Small intestine (tissue), 7 donors: ENCODE results near the gene AFDN. TPM values are rescaled to one million over a fixed set of nuclear protein-coding genes. Genes with fewer than 3 reads are reported as not detected.

Source experiments
- DNase-seq, 2 donors: peaks; one replicate each; pipeline versions ENCODE4 v3.0.0 to v3.0.0-alpha.2; 2013
- FAIRE-seq: peaks from 2 replicates; lab custom pipeline; 2012; peaks lifted over from hg19 to GRCh38; lab: Jason Lieb, UNC
- H3K27ac ChIP-seq, 3 donors: one replicate each; pipeline ENCODE4 v1.5.1; 2013; ENCODE audit warnings: low read length in 2 of 3, mild to moderate bottlenecking in 2 of 3, control low read depth in 1 of 3, inconsistent platforms in 1 of 3, low read depth in 1 of 3, moderate library complexity in 1 of 3
- H3K27me3 ChIP-seq, 3 donors: one replicate each; pipeline ENCODE4 v1.6.1; 2013; ENCODE audit warnings: low read length in 3 of 3, inconsistent platforms in 1 of 3; ENCODE audit not compliant: control insufficient read depth in 3 of 3, insufficient read depth in 3 of 3
- H3K36me3 ChIP-seq, 3 donors: one replicate each; pipeline ENCODE4 v1.6.1; 2013; ENCODE audit warnings: low read length in 3 of 3, inconsistent platforms in 1 of 3, low read depth in 1 of 3, mild to moderate bottlenecking in 1 of 3, moderate library complexity in 1 of 3; ENCODE audit not compliant: control insufficient read depth in 3 of 3, insufficient read depth in 2 of 3
- H3K4me1 ChIP-seq, 3 donors: one replicate each; pipeline ENCODE4 v1.6.1; 2013; ENCODE audit warnings: low read length in 2 of 3, inconsistent platforms in 1 of 3, low read depth in 1 of 3, mild to moderate bottlenecking in 1 of 3, moderate library complexity in 1 of 3; ENCODE audit not compliant: control insufficient read depth in 3 of 3, insufficient read depth in 2 of 3
- H3K4me3 ChIP-seq, 3 donors: one replicate each; pipeline ENCODE4 v1.5.1; 2013; ENCODE audit warnings: low read length in 3 of 3, control low read depth in 1 of 3, inconsistent platforms in 1 of 3, low read depth in 1 of 3, mild to moderate bottlenecking in 1 of 3, moderate library complexity in 1 of 3
- H3K9me3 ChIP-seq, 2 donors: one replicate each; pipeline ENCODE4 v1.6.1; 2013; ENCODE audit warnings: low read depth in 1 of 2, low read length in 1 of 2; ENCODE audit not compliant: control insufficient read depth in 2 of 2, insufficient read depth in 1 of 2
- WGBS, 3 donors: extraction: QIAGEN DNeasy Blood & Tissue Kit; methylation state at CpG; one replicate each; pipeline ENCODE4 v1.1.7; 2013; 5-methylcytosine and 5-hydroxymethylcytosine counted together
- polyA plus RNA-seq, 4 donors: library from polyadenylated mRNA; stranded (reverse) in 3 of 4; unstranded in 1 of 4; fragments of 200-250 nt in 3 of 4; fragments of 120-200 nt in 1 of 4; gene quantifications; one replicate each; pipeline versions ENCODE4 v1.2.1 to v1.2.3, GENCODE V29; 2013
- donor health status: healthy with polysubstance abuse.
- donor health status: control.
- donor health status: control.
- donor health status: Bipolar disorder and iron deficiency.
- donor health status: healthy.

AFDN gene
- polyA plus RNA-seq, 4 donors, result 46.0 to 202 (median 67.9) TPM

DNA sequence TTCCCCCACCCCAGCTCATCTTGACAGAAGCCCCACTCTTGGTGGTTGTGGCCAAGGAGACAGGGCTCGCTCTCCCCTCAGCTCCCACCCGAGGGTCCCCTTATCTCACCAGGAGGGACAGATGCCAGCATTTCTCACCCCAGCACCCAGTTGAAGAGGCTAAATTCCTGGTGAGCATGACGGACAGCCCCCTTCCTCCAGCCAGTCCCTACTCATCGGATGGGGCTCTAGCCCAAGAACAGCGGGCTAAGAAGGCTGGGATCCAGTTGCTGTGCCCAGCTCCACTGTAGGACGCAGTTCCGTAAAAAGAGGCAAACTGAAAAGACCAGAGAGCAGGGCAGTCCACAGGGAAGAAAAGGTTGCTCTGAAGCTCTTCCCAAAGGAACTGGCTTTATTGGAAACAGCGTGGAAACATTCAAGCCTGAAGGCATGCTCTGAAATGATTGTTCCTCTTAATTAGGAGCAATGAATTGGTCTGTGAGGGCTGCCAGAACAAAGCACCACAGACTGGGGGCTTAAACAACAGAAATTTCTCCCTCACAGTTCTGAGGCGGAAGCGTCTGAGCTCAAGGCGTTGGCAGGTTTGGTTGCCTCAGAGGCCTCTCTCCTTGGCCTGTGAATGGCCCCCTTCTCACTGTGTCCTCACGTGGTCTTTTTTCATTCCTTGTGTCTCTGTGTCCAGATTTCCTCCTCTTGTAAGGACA lies 152.9 kb downstream of the AFDN start:
- Histone ChIP-seq H3K36me3 (peaks cover 0 to 3% (median 0%) of the 10 kb centered on the region in 3 donors), H3K9me3 (peaks cover 0 to 6% of the 10 kb centered on the region in 2 donors), H3K4me1 (no peaks in the 10 kb centered on the region), H3K4me3 (no peak overlapping the region), H3K27me3 (no peaks in the 10 kb centered on the region), H3K27ac (no peak overlapping the region)
- no peak for FAIRE-seq
- WGBS, 3 donors, result 85 to 90% (median 87%) methylated on average over 12 of the region's 12 CpGs
- no peak for DNase-seq

DNA sequence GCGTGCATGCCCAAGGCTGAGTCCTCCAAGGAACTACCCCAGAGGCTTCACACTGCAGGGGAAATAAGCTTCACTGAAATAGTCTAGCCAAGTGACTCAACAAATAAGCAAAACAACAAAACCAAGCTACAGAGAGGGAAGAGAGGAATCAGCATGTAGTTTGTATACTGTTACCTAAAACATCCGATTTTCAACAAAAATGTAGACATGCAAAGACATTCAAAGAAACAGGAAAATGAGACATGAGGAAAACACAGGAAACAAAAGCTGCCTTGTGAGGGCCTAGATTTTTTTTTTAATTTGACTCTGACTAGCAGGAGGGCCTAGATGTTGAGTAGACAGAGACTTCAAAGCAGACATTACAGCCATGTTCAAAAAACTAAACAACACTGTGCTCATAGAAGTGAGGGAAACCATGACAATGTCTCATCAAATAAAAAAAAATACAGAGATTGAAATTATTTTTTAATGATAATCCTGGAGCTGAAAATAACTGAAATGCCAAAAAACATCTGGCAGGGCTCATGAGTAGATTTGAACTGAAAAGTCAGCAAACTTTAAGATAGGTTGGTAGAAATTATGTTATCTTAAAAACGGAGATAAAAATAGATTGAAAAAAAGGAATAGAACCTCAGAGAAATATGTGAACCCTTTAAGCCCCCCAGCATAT lies 154.3 kb downstream of the AFDN start:
- H3K9me3 ChIP-seq, result peaks cover 0 to 9% of the 10 kb centered on the region in 2 donors
- H3K27ac ChIP-seq, result no peak overlapping the region
- no peaks in the 10 kb centered on the region for H3K27me3 ChIP-seq
- WGBS, 3 donors, result 78 to 91% (median 87%) methylated on average over 3 of the region's 3 CpGs
- FAIRE-seq (no peak), DNase-seq (no peak)
- no peaks in the 10 kb centered on the region for H3K36me3 ChIP-seq
- H3K4me1 ChIP-seq, result no peaks in the 10 kb centered on the region
- no peak overlapping the region for H3K4me3 ChIP-seq

DNA sequence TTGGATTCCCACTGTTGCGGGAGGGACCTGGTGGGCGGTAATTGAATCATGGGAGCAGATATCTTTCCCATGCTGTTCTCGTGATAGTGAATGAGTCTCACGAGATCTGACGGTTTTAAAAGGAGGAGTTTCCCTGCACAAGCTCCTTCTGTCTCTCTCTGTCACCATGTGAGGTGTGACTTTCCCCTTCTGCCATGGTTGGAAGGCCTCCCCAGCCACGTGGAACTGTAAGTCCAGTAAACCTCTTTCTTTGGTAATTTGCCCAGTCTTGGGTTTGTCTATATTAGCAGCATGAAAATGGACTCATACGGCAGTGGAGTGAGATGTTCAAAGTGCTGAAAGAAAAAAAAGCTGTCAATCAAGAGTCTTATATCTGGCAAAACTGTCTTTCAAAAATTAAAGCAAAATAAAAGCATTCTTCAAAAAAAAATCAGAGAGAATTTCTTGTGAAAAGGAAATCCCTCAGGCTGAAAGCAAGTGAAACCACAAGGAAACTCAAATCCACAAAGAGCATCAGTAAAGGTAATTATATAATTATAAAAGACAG lies 155.3 kb downstream of the AFDN start:
- peaks cover 0 to 15% of the 10 kb centered on the region in 2 donors for H3K9me3 ChIP-seq
- no peaks in the 10 kb centered on the region for H3K4me1 ChIP-seq
- no peak overlapping the region for H3K27ac ChIP-seq
- no peak for FAIRE-seq
- H3K27me3 ChIP-seq, result no peaks in the 10 kb centered on the region
- 77 to 83% (median 79%) methylated on average over 7 of the region's 7 CpGs for WGBS, 3 donors
- no peaks in the 10 kb centered on the region for H3K36me3 ChIP-seq
- no peak overlapping the region for H3K4me3 ChIP-seq
- DNase-seq, result no peak

DNA sequence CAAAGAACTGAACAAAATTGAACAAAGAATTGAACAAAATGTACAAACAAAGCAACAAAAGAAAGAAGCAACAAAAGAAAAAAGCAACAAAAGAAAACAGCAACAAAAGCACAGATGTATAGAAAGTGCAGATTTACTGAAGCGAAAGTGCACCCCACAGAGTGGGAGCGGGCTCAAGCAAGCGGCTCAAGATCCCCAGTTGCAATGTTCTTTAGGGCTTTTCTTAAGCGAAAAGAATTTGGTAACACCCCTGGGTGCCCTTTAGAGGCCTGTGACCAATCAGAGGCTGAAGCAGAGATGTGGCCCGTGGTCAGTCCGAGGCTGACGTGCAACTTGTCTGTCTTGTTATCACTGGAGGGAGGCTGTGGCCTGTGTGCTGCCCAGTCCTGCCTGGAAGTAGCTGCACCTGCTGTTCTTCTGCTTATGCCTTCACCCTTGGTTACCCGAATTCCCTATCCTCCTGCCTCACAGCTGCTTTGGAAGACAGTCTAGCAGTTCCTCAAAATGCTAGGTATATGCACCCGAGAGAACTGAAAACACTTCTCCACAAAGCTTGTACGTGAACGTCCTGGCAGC lies 157.5 kb downstream of the AFDN start:
- DNase-seq (no peak), FAIRE-seq (no peak)
- Histone ChIP-seq H3K9me3 (peaks cover 0 to 24% of the 10 kb centered on the region in 2 donors), H3K4me1 (no peaks in the 10 kb centered on the region), H3K27me3 (no peaks in the 10 kb centered on the region), H3K27ac (no peak overlapping the region), H3K4me3 (no peak overlapping the region), H3K36me3 (no peaks in the 10 kb centered on the region)
- 89 to 96% (median 90%) methylated on average over 11 of the region's 11 CpGs for WGBS, 3 donors

DNA sequence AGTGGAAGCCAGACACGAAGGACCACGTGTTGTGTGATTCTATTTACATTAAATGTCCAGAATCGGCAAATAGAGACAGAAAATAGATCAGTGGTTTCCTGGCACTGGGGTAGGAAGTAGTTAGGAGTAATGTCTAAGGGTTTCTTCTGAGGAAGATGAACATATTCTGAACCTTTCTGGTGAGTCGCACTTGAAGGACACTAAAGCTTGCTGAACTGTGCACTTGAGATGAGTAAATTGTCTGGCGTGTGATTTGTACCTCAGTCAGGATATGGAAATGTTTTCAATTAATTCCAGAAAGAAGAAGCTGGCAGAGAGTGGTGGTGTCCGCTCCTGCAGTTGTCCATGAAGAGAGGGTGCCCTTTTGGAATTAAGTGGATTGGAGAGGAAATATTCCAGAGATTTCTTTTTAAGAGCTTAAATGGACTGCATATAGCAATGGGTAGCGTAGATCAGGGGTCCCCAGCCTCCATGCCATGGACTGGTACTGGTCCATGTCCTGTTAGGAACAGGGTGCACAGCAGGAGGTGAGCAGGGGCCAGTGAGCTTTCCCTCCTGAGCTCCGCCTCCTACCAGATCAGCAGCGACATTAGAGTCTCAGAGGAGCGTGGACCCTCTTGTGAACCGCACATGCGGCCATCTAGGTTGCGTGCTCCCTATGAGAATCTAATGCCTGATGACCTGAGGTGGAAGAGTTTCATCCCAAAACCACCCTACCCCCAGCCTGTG lies 158.3 kb downstream of the AFDN start:
- no peaks in the 10 kb centered on the region for H3K4me1 ChIP-seq
- H3K4me3 ChIP-seq, result no peak overlapping the region
- H3K27ac ChIP-seq, result no peak overlapping the region
- DNase-seq, result no peak
- H3K9me3 ChIP-seq, result peaks cover 0 to 25% of the 10 kb centered on the region in 2 donors
- no peak for FAIRE-seq
- 85 to 91% (median 89%) methylated on average over 13 of the region's 13 CpGs for WGBS, 3 donors
- H3K27me3 ChIP-seq, result no peaks in the 10 kb centered on the region
- H3K36me3 ChIP-seq, result no peaks in the 10 kb centered on the region

DNA sequence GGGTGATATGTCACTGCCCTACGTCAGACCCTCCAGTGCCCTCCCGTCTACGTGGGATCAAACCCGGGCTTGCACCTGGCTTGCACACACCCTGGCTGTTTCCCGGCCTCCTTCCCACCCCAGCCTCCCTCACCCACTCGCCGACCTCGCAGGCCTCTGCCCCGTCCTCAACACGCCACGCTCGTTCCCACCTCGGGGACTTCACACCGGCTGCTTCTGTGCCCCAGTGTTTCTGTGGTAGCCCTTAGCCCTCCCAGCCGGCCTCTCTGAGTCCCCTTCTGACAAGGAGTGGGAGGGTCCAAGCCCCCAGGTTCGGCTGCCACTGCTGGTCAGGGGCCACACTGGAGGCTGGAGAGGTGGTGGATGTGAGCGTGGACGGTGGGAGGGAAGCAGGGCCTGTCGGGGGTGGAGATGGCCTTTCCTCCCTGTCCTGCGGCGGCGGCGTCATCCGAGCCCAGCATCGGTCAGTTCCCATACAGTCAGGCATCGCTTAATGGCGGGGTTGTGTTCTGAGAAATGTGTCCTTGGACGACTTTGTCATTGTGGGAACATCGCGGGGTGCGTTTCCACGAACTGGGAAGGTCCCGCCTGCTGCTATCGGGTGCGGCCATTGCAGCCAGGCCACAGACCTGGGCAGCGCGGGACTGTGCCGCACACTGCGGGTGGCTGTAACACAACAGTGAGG lies 159.3 kb downstream of the AFDN start:
- Histone ChIP-seq H3K36me3 (no peaks in the 10 kb centered on the region), H3K27me3 (no peaks in the 10 kb centered on the region), H3K4me3 (no peak overlapping the region), H3K4me1 (no peaks in the 10 kb centered on the region), H3K9me3 (peaks cover 0 to 28% of the 10 kb centered on the region in 2 donors), H3K27ac (no peak overlapping the region)
- 94 to 96% (median 94%) methylated on average over 37 to 39 of the region's 39 CpGs for WGBS, 3 donors
- DNase-seq (no peak), FAIRE-seq (no peak)

DNA sequence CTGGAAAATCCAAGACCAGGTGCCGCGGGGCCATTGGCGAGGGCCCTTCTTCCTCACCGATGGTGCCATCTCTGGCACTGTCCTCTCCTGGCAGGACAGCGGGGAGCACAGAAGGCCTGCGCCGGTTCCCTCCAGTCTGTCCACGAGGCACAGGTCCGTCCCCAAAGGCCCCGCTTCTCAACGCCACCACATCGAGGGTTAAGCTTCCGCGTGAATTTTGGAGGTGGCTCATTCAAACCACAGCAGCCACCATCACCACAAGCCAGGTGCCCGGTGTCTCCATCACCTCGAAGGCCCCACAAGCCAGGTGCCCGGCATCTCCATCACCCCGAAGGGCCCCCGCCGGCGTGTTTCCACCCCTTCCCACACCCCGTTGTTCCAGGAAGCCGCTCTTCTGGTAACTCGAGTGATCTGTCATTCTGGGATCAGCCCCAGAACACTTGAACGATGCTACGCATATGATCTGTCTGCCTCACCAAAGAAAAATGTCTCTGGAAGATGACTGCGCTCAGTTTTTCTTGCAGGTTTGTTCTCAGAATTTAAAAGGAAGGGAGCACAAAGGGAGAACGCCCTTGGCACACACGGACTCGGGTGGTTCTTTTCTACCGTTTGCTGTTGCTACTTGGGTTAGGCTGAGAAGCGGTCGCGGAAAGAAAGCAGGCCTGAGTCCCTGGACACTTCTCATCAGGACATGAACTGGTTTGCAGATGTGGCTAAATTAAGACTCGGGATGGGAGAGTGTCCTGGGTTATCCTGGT lies 160.9 kb downstream of the AFDN start:
- H3K4me1 ChIP-seq, result no peaks in the 10 kb centered on the region
- H3K36me3 ChIP-seq, result no peaks in the 10 kb centered on the region
- H3K4me3 ChIP-seq, result no peak overlapping the region
- 90 to 93% (median 92%) methylated on average over 35 of the region's 35 CpGs for WGBS, 3 donors
- no peaks in the 10 kb centered on the region for H3K27me3 ChIP-seq
- FAIRE-seq (no peak), DNase-seq (no peak)
- peaks cover 0 to 28% of the 10 kb centered on the region in 2 donors for H3K9me3 ChIP-seq
- no peak overlapping the region for H3K27ac ChIP-seq
